SK-N-MC (cell line): ENCODE data around the gene TRPT1.

Experiments
- EZH2 ChIP-seq: fragments of 200-600 bp; sonication (generic); IDR thresholded peaks from one replicate; pipeline ENCODE4 v1.6.1; 2017; ENCODE audit warnings: antibody characterized with exemption
- FOXP2 ChIP-seq: optimal IDR thresholded peaks from 2 replicates; pipeline ENCODE3; 2011; ENCODE audit warnings: mild to moderate bottlenecking, moderate library complexity; ENCODE audit not compliant: insufficient read depth; ENCODE audit errors: extremely low read length, control extremely low read depth

DNA sequence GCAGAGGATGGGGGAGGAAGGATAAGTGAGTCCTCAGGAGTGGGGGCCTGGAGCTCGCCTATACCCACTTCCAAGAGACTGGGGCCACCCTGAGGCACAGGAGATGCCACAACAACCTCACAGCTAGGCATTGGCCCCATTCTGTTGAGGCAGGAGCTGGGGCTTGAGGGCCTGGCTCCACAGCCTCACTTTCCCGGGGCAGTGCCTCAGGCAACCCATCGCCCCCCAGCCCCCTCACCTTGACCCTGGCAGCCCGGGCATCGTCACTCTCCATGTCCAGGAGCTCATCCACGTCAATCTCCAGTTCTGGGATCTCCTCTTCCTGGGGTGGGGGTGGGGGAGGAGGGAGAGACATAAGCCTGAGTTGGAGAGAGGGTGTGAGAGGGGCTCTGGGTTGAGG is 19.0 kb upstream of the TRPT1 start:
- TF ChIP-seq FOXP2: no peak
- no peak for TF ChIP-seq EZH2
